HFFc6 (cell line): ENCODE data around the gene DPM2. TPM values are rescaled to one million over a fixed set of nuclear protein-coding genes. Genes with fewer than 3 reads are reported as not detected.

ENCODE experiments used
- DNase-seq: peaks from one replicate; pipeline ENCODE4 v3.0.0-alpha.2; 2018
- H3K27ac Mint-ChIP-seq: 2 replicates; pipeline ENCODE4 v1.8.0; 2020; ENCODE audit warnings: mild to moderate bottlenecking, mixed read lengths
- H3K27me3 Mint-ChIP-seq: 2 replicates; pipeline ENCODE4 v1.8.0; 2021; ENCODE audit warnings: mild to moderate bottlenecking, moderate library complexity, mixed read lengths; ENCODE audit not compliant: insufficient read depth
- H3K36me3 Mint-ChIP-seq: 2 replicates; pipeline ENCODE4 v1.8.0; 2021; ENCODE audit warnings: low read depth, mixed read lengths
- H3K4me1 Mint-ChIP-seq: 2 replicates; pipeline ENCODE4 v1.8.0; 2020; ENCODE audit warnings: low read depth, mixed read lengths
- H3K4me3 Mint-ChIP-seq: 2 replicates; pipeline ENCODE4 v1.8.0; 2020; ENCODE audit warnings: mild to moderate bottlenecking, moderate library complexity, mixed read lengths
- H3K9me3 Mint-ChIP-seq: 2 replicates; pipeline ENCODE4 v1.8.0; 2020; ENCODE audit warnings: mild to moderate bottlenecking, mixed read lengths
- CTCF ChIP-seq: fragments of 200-600 bp; sonication (generic); IDR thresholded peaks from 2 replicates; pipeline ENCODE4 v1.5.0; 2021; ENCODE audit warnings: antibody characterized with exemption, mild to moderate bottlenecking
- long read RNA-seq: library from polyadenylated mRNA; unstranded; transcript quantifications from one replicate; pipeline ENCODE4 v2.0.0, GENCODE V29; 2019
- total RNA-seq, 6 experiments: library from RNA; stranded (reverse); fragmentation: NEBNext Ultra II Directional; extraction: Animal tissue kit (Norgen Biotek cat#: 25700); gene quantifications; 2 replicates in 1 of 6; 3 replicates in 5 of 6; pipeline ENCODE4 v1.2.3, GENCODE V29; 2021

The DPM2 gene
- total RNA-seq, result 10 to 100 TPM; 42.5 to 49.6 (median 47.1) TPM
- long read RNA-seq, transcript DPM2-203 (3 exons, 928 nt), result minor isoform, 20 of 112 reads
- long read RNA-seq, transcript DPM2-201 (4 exons, 1,542 nt), result major isoform, 71 of 112 reads
- long read RNA-seq, transcript DPM2-205 (3 exons, 1,662 nt), result minor isoform, 12 of 112 reads
- long read RNA-seq, partial matches to known transcripts, result 4 of 112 reads
- long read RNA-seq, other reads (novel, unspliced or antisense), result 5 of 112 reads

GRCh38 chr9:127937388-127938297 is at the start of gene DPM2:
Gene DPM2, minus strand, starts transcription at chr9:127937854. Its CDS starts 34 bp downstream, at chr9:127937820.
- peak within 1 kb of the TSS; percentile 82 for H3K27ac Mint-ChIP-seq
- peak within 1 kb of the TSS; percentile 94 for H3K4me3 Mint-ChIP-seq
- no peak for TF ChIP-seq CTCF
- DNase-seq, result peak; percentile 77
- H3K27me3 Mint-ChIP-seq, result peaks cover 6% of the 10 kb centered on the region
- peaks cover 15% of the 10 kb centered on the region for H3K36me3 Mint-ChIP-seq
- no peaks in the 10 kb centered on the region for H3K9me3 Mint-ChIP-seq
- H3K4me1 Mint-ChIP-seq, result peaks cover 43% of the 10 kb centered on the region

GRCh38 chr9:127987103-127987614 is 49.5 kb upstream of the DPM2 start:
- Mint-ChIP-seq H3K4me3 (no peak overlapping the region), H3K4me1 (peaks cover 14% of the 10 kb centered on the region), H3K27ac (peak overlapping the region; percentile 68), H3K36me3 (no peaks in the 10 kb centered on the region), H3K9me3 (no peaks in the 10 kb centered on the region), H3K27me3 (no peaks in the 10 kb centered on the region; the same call in none of the 2 replicates)
- TF ChIP-seq CTCF, result no peak
- peak; percentile 75 for DNase-seq

- no peaks in the 10 kb centered on the region; the same call in 1 of the 2 replicates for H3K27me3 Mint-ChIP-seq
- peaks cover 23% of the 10 kb centered on the region for H3K4me1 Mint-ChIP-seq
- DNase-seq, result no peak
- H3K27ac Mint-ChIP-seq, result no peak overlapping the region
- H3K36me3 Mint-ChIP-seq, result no peaks in the 10 kb centered on the region
- TF ChIP-seq CTCF, result no peak
- no peak overlapping the region for H3K4me3 Mint-ChIP-seq
- H3K9me3 Mint-ChIP-seq, result no peaks in the 10 kb centered on the region
Measured at GRCh38 chr9:127985011-127985410, 47.4 kb upstream of the DPM2 start.

GRCh38 chr9:127983847-127984289 is 46.2 kb upstream of the DPM2 start:
- Mint-ChIP-seq H3K4me3 (no peak overlapping the region), H3K9me3 (no peaks in the 10 kb centered on the region), H3K27ac (no peak overlapping the region), H3K36me3 (no peaks in the 10 kb centered on the region), H3K4me1 (peaks cover 28% of the 10 kb centered on the region), H3K27me3 (no peaks in the 10 kb centered on the region)
- no peak for TF ChIP-seq CTCF
- no peak for DNase-seq

- no peak overlapping the region for H3K4me3 Mint-ChIP-seq
- no peaks in the 10 kb centered on the region for H3K9me3 Mint-ChIP-seq
- H3K27me3 Mint-ChIP-seq, result no peaks in the 10 kb centered on the region
- H3K36me3 Mint-ChIP-seq, result no peaks in the 10 kb centered on the region
- no peak for TF ChIP-seq CTCF
- DNase-seq, result no peak
- H3K4me1 Mint-ChIP-seq, result peaks cover 35% of the 10 kb centered on the region
- no peak overlapping the region for H3K27ac Mint-ChIP-seq
Measured at GRCh38 chr9:127982912-127983311, 45.3 kb upstream of the DPM2 start.
